GM19025 (cell line): ENCODE results near the gene CHST12.
"Not testable (repeated sequence)": the region's sequence is repeated elsewhere in the genome, so short reads cannot be mapped to it uniquely, and the experiment has no call there.

Source experiments
- ATAC-seq: cut with Tn5 transposase; IDR thresholded peaks from one replicate; pipeline ENCODE4 v1.9.1; 2021; ENCODE audit warnings: mild to moderate bottlenecking, low read depth, moderate library complexity; ENCODE audit not compliant: unreplicated experiment

Gene CHST12

GRCh38 chr7:2452643-2453270 lies 49.3 kb downstream of the CHST12 start:
- ATAC-seq, result no peak

- not testable (repeated sequence) for ATAC-seq
Observed at GRCh38 chr7:2453849-2454248, 50.4 kb downstream of the CHST12 start.

GRCh38 chr7:2459674-2460073 lies 56.3 kb downstream of the CHST12 start:
- ATAC-seq, result no peak

- ATAC-seq, result no peak
Observed at GRCh38 chr7:2460188-2460587, 56.8 kb downstream of the CHST12 start.

GRCh38 chr7:2460641-2461040 lies 57.2 kb downstream of the CHST12 start:
- ATAC-seq, result no peak

GRCh38 chr7:2461268-2462026 lies 58.0 kb downstream of the CHST12 start:
- ATAC-seq, result no peak

GRCh38 chr7:2462731-2463130 lies 59.3 kb downstream of the CHST12 start:
- ATAC-seq, result no peak

- ATAC-seq, result no peak
Observed at GRCh38 chr7:2465928-2466327, 62.5 kb downstream of the CHST12 start.

GRCh38 chr7:2466675-2467074 lies 63.3 kb downstream of the CHST12 start:
- ATAC-seq, result no peak

GRCh38 chr7:2468227-2468626 lies 64.8 kb downstream of the CHST12 start:
- ATAC-seq, result no peak

- ATAC-seq, result not testable (repeated sequence)
Observed at GRCh38 chr7:2469460-2470203, 66.2 kb downstream of the CHST12 start.

- no peak for ATAC-seq
Observed at GRCh38 chr7:2470204-2471021, 67.0 kb downstream of the CHST12 start.

GRCh38 chr7:2471022-2471329 lies 67.6 kb downstream of the CHST12 start:
- ATAC-seq, result no peak

- no peak for ATAC-seq
Observed at GRCh38 chr7:2471396-2471795, 68.0 kb downstream of the CHST12 start.

GRCh38 chr7:2472739-2473138 lies 69.3 kb downstream of the CHST12 start:
- ATAC-seq, result no peak

GRCh38 chr7:2473496-2474180 lies 70.2 kb downstream of the CHST12 start:
- ATAC-seq, result no peak

GRCh38 chr7:2474224-2474623 lies 70.8 kb downstream of the CHST12 start:
- no peak for ATAC-seq

GRCh38 chr7:2474813-2475677 lies 71.6 kb downstream of the CHST12 start:
- ATAC-seq, result no peak

- no peak for ATAC-seq
Observed at GRCh38 chr7:2475678-2476015, 72.2 kb downstream of the CHST12 start.
